Embryonic facial prominence (tissue), 1 donor: ENCODE results near the gene UCKL1.
"Not testable (repeated sequence)": the region's sequence is repeated elsewhere in the genome, so short reads cannot be mapped to it uniquely, and the experiment has no call there.

Experiments
- DNase-seq: peaks from one replicate; pipeline ENCODE4 v3.0.0-alpha.2; 2016; ENCODE audit errors: extremely low spot score

UCKL1 gene

DNA sequence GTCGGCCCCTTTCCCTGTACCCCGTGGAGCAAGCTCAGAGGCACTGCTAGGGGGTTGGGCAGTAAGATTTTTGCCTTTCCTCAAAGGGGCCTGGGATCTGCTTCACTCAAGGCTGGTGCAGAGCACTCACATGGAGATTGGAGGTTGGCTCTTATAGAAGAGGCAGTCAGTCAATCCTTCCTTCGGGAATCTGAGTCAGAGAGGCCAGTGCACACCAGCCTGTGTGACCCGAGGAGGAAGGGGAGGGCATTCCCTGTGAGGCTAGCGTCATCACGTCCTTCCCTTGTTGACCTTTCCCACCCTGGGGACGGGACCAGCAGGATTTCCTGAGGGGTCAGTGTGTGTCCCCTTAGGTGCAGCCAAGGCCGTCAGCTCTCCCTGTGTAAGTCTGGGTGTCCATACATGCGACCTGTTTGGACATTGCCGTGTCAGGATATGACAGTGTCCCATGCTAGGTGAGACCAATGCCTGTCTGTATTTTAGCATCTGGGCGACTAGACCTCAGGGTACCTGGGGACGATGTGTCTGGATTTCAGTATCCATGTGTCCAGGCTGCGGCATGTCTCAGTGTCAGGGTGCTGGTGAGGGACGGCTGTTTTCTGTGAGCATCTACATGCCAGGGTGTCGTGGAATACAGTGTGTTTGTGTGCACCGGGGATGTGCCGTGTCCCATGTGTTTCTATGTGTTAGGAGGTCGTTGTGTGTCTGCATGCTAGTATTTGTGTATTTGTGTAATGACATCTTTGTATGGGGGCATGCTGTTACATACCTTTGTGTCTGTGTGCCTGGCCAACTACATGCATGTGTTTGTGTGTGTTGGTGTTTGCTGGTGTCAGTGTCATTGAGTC lies 16.3 kb upstream of the UCKL1 start:
- DNase-seq = no peak

DNA sequence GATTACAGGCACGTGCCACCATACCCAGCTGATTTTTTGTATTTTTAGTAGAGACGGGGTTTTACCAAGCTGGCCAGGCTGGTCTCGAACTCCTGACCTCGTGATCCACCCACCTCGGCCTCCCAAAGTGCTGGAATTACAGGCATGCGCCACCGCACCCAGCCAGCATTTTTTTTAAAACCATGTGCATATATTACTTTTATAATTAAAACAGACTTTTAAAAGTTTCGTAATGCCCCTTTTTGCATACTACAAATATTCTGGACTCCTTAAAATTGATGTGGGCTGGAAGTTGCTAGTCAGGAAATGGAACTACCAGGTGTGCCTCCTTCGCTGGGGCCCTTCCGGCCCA lies 15.7 kb upstream of the UCKL1 start:
- not testable (repeated sequence) for DNase-seq

DNA sequence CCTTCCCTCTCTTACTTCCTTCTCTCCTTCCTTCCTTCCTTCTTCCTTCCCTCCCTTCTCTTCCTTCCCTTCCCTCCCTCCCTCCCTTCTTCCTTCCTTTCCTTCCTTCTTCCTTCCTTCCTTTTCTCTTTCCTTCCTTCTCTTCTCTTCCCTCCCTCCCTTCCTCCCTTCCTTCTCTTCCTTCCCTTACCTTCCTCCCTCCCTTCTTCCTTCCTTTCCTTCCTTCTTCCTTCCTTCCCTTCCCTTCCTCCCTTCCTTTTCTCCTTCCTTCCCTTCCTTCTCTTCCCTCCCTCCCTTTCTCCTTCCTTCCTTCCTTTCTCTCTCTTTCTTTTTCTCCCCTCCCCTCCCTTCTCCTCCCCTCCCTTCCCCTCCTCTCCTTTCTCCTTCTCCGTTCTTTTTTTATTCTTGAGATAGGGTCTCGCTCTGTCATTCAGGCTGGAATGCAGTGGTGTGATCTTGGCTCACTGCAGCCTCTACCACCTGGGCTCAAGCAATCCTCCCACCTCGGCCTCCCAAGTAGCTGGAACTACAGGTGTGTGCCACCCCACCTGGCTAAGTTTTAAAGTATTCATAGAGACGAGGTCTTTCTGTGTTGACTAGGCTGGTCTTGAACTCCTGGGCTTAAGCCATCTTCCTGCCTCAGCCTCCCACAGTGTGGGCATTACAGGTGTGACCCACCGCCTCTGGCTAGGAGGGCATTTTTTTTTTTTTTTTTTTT lies 14.7 kb upstream of the UCKL1 start:
- no peak for DNase-seq

DNA sequence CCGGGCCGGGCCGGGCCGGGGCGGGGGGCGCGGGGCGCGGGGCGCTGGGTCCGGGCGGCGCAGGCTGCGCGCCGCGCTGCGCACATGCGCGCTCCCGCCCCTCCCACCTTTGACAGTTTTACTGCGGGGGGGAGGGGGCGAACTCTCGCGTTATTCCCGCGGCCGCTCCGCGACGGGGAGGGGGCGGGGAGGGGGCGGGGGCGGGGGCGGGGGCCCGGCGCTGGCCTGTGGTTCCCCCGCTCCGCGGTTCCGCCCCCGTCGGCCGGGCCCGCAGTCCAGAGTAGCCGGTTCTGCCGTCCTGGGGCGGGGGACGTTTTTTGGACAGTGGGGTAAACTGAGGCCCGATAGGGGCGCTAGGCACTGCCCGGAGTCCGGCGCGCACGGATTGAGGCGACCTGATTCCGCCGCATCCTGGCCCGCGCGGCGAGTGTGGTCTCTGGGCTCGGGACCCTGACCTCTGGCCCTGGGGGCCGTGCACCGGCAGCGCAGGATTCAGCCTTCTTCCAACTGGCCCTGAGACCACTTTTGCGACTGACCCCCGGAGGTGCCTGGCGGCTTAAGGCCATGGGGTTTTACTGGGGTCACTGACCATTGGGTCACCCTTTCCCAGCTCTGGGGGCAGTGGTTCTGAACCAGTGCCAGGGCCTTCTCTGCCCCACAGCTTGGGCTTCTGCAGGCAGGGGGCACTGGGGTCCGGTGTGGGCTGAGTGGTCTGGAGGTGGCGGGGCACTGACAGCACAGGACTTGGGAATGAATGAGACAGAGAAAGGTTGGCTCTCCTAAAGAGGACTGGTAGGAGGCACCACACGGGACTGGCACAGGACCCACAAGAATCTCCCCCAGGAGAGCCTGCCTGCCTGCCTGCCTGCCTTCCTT lies 13.9 kb upstream of the UCKL1 start, which contains the start of gene ZNF512B:
ZNF512B (minus strand) TSS at position 93 of the 876 bp plus-strand sequence. CDS start 1,980 bp downstream, outside the sequence.
- peak; percentile 58 for DNase-seq

DNA sequence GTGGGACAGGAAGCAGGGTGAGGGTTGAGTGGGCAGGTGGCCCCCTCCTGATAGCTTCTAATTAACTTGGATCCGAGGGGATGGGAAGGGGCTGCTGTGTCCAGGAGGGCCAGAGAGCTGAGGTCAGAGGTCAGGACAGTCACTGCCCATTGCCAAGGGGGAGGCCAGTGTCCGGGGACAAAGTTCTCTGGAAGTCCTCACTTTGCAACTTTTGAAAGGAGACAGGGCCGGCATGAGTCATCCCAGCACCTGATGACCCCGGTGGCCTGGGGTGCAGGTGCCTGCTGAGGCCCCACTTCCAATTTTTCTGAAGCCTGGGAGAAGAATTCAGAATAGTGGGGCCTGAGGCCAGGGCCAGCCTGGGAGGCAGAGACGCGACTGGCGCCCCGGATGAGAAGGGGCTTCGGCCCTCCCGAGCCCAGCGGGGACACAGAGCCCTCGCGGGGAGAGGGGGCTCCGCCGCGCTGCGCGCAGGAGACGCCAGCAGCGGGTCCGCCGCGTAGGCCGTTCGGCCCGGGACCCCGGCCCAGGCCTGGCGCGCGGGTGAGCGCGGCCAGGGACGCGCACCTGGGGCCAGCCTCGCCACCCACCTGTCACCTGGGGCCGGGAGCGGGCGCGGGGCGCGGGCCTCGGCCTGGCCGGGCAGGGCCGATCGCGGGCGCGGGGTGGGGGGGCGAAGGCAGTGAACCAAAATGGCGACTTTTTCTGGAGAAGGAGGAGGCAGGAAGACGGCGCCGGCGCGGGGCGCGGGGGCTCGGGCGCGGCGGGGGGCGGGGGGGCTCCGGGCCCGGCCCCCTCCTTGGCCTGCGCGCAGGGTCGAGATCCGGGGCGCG lies 12.9 kb upstream of the UCKL1 start:
- DNase-seq = no peak

DNA sequence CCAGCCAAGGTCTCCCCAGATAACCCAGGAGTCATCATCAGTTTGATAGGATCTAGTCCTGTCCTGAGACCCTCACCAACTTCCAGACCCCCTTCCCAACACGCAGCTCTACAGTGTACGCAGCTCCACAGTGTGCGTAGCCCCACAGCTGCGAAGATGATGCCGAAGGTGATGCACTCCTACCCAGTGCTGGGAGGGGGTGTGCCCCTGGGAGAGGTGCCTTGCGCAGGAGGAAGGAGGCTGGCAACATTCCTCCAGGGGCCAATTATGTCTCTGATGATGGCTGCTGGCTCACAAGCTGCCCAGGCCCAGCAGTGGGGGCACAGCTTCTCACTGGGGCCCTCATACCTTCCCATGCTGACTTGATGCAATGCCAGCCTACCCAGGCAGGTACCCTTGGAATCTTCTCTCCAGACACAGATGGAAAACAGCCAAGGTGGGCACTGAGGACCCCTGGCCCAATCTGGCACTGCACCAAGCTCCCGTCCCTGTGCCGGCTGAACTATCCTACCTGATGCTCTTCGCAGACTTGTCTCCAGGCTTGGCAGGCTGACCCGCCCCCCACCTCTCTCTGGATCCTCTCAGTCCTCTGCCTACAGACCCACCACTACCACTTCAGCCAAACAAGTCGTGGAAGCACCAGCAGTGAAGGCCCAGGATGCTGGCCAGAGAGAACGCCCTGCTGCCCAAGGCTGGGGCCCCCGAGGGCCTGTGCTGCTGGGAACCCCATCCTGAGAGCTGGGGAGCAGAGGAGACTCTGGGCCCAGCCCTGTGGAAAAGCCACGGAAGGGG lies 12.1 kb upstream of the UCKL1 start:
- no peak for DNase-seq

DNA sequence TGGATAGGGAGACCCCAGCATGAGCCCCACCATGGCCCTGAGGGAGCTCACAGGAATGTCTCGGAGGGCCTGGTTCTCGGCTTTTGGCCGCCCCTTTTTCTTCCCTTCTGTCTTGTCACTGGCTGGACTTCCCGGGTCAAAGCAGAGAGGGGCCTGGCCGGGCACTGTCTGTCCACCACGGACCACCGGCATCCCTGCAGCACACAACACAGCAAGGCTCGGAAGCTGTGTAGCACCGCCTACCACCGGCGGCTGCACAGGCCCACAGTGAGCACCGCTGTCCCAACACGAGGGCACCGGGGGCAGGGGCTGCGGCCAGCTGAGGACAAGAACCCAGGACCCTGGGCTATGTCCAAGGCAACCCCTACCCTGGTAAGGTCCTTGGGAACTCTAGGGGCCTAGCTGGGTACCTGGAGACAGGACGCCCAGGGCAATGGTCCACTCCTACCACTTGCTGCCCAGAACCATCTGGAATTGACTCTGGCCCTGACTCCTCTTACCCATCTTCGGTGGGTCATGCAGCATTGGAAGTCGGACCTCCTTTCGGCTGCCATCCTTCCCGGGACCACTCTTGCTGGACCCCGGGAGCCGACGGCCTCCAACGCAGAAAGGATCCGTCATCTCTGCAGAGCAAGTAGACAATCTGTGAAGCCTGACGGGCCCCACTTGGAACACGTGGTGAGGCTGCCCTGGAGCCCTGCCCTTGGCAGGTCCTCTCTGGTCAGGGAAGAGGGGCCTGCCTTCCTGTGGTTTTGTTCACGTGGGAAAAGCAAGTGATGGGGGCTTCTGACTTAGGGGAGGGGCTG lies 11.3 kb upstream of the UCKL1 start:
- no peak for DNase-seq

DNA sequence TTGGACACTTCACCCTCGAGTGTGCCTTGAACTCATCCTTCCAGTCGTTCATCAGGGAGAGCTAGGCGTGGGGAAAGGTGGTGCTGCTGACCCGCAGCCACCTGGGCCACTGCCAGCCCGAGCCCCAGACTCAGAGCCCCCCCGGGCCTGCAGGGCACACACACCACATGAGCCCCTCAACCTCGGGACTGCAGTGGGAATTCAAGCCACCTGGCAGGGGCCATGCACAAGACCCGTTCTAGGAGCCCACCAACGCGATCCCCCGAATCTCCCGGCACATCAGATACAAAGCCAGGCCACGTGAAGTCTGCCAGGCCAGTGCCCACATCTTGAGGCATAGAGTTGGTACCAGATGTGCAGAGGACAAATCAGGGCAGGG lies 10.7 kb upstream of the UCKL1 start:
- DNase-seq = no peak

DNA sequence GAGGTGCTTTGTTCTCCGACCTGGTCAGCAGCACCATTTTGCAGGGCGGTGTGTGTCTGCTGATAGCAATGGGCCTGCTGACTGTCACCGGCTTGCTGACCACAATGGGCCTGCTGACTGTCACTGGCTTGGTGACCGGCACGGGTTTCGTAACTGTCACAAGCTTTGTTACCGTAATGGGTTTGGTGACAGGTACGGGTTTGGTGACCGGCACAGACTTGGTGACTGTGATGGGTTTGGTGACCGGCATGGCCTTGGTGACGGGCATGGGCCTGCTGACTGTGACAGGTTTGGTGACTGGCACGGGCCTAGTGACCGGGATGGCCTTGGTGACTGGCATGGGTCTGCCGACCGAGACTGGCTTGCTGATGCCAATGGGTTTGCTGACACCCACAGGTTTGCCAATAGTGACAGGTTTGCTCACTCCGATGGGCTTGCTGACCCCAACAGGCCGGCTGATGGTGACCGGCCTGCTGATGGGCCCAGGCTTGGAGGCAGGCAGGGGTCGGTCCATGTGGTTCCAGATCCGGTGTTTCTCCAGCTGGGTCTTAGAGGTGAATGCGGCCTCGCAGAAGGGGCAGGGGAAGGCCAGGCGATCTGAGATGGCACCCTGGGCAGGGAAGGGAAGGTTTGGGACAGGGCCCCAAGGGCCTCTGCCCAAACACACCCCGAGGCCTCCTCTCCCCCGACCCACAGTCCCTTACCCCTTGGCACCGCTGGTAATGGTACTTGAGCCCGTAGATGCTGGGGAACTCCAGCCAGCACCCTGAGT lies 10.1 kb upstream of the UCKL1 start:
- no peak for DNase-seq

DNA sequence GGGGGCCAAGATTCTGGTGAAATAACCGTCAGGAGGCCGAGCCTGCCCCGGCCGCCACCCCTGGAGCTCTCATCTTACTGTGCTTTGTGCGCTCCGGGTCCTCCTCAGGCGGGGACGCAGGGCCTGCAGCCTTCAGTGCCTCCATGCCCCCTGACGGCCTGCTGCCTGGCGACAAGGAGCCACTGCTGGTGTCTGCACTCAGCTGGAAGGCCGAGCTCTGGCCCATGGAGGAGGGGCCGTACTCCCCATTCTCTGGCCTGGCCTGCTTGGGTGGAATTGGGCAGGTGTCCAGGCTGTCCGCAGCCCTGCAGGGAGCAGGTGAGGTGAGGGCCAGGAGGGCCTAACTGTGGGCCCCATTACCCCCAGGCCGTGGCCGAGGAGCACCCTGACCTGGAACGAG lies 8.2 kb upstream of the UCKL1 start:
- no peak for DNase-seq

DNA sequence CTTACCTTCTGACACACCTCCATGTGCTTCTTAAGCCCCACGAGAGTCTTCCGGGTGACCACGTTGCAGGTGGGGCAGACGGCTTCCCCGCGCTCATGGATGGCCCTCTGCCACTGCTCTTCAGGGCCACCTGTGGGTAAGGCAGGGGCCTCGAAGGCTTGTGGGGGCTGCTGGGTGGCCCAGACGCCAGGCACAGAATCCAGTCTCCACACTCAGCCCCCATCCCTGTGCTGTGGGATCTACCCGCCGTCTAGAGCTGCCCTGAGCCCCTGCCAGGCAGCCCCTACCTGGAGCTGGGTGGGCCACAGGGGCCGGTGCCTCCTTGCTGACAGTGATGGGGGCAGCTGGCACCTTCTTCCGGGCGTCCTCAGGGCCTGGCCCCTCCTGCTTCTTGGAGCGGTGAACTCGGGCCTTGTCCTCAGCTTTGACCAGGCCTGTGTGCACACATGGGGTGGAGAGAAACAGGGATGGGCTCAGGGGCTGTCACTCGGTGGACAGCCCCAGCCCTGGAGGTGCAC lies 7.6 kb upstream of the UCKL1 start:
- DNase-seq = no peak

DNA sequence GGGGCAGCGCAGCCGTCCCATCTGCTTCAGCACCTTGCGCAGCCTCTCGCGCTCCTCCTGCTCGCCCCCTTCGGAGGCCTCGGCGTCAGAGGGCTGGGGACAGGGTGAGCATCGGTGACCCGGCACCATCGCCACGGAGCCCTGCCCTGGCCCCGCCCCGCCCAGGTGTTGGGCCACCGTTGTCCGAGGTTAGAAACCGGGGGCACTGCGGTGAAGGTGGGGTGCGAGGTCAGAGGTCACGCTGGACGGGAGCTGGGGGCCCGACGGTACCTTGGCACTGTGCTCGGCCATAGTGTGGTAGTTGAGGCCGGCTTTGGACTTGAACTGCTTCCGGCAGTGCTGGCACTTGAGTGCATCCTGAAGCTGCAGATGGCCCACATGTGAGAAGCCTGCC lies 7.1 kb upstream of the UCKL1 start:
- no peak for DNase-seq

DNA sequence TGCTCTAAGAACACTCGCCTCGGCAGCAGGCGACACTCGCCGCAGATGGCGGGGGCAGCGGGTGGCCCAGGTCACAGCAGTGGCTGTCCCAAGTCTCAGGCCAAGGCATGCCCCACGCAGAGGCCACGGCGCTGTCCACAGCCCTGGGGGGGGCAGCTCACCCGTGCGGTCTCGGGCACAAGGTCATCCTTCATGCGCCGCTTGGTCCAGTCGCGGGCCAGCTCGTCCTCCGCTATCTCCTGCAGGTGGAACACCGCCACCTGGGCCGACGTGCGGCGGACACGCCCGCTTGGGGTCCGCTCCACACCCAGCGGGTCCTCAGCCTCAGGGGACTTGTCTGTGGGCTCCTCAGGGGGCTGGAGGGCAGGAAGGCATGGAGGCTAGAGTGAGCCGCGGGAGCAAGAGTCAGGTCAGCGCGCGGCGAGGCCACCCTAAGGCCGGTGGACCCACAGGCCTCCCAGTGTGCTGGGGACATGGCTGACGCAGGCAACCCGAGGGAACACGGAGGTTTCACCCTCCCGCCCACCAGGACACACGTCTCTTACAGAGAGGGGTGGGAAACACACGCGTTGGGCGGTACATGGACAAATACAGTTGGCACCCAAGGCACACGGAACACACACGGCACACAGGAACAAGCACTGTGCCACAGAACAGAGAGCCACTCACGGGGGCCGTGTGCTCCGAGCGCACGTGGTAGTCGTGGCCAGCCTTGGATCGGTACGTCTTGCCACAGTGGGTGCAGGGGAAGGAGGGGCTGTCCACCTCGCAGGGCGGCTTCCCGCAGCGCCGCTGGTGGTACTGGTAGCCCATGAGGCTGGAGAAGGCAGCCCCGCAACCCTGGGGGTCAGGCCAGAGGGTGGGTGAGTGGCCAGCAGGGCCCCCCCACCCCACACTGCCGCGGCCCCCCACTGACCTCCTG lies 6.5 kb upstream of the UCKL1 start:
- no peak for DNase-seq

DNA sequence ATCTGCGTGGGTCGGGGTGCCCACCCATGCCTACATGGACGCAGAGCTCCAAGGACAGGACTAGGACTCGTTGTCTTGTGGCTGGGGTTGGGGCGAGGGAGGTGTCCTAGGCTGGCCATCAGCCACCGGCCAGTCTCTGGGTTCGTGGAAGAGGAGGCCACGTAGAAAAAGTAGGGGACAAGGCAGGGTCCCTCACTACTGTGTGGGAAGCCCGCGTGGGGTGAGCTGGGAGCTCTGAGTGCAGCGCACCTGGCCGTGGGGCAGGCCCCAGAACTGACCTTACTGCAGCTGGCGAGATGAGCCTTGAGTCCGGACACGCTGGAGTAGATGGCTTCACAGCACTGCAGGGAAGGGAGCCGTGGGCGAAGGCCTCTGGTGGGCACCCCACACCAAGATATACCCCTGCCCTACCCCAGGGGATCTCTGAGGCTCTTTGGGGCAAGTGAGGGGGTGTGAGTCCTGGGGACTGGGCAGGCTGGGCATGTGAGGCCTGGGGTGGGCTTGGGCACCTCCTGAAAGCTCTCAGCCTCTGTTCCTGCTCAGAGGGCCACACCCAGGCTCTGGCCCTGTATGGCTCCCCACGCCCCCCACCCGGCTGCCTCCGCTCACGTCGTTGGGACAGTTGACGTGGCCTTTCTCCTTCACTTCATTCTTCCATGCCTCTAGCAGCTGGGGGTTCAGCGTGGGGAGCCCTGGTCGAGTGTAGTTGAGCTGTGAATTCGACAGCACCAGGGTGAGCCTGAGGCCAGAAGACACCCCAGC lies 5.6 kb upstream of the UCKL1 start:
- DNase-seq = no peak

DNA sequence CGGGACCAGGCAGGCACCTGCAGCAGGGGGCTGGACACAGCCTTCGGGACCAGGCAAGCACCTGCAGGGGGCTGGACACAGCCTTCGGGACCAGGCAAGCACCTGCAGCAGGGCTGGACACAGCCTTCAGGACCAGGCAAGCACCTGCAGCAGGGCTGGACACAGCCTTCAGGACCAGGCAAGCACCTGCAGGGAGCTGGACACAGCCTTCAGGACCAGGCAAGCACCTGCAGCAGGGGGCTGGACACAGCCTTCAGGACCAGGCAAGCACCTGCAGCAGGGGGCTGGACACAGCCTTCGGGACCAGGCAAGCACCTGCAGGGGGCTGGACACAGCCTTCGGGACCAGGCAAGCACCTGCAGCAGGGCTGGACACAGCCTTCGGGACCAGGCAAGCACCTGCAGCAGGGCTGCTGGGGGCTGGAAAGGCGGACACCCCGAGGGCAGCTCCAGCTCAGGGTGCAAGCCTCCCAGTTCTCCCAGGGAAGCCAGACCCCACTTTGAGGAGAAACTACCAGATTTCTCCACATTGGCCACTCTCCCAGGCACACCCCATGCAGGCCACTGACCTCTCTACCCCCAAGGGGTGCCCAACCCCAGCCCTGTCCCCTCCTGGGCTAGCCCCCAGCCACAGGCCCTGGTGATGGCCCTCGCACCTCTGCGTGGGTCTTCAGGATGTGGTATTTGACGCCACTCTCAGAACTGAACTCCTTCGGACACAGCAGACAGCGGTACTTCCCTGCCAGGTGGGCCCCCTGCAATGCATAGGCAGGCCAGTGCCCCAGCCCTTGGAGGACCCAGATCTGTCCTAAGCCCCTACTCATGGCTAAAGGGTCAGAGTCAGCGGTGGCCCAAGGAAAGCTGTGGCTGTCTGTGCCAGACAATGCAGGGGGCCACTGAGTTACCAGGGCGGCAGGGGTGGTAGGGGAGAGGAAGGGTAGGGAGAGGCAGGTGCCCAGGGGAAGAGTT lies 4.7 kb upstream of the UCKL1 start:
- DNase-seq = not testable (repeated sequence)

DNA sequence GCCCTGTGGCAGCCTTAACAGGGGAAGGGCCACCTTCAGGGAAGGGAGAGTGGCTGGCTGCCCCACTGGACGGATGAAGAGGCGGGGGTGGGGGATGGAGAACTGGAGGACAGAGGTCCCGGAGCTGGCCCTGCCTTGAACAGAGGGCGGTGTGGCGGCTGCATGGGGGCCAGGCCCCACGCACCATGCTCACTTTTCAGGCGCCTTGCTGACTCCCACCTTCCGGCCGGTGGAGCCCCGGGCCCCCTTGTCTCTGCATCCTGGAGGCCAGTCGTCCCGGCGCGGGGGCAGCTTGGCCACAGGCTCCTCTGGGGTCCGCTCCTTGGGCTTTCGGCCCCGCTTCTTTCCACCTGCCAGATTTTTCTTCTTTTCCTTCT lies 3.5 kb upstream of the UCKL1 start:
- DNase-seq = no peak
